Middle frontal gyrus (tissue), 1 donor: ENCODE results near the gene STK17A.

Experiments used
- DNase-seq: peaks from one replicate; pipeline ENCODE4 v3.0.0-alpha.2; 2015; ENCODE audit warnings: low spot score; ENCODE audit errors: extremely low spot score

STK17A gene

DNA sequence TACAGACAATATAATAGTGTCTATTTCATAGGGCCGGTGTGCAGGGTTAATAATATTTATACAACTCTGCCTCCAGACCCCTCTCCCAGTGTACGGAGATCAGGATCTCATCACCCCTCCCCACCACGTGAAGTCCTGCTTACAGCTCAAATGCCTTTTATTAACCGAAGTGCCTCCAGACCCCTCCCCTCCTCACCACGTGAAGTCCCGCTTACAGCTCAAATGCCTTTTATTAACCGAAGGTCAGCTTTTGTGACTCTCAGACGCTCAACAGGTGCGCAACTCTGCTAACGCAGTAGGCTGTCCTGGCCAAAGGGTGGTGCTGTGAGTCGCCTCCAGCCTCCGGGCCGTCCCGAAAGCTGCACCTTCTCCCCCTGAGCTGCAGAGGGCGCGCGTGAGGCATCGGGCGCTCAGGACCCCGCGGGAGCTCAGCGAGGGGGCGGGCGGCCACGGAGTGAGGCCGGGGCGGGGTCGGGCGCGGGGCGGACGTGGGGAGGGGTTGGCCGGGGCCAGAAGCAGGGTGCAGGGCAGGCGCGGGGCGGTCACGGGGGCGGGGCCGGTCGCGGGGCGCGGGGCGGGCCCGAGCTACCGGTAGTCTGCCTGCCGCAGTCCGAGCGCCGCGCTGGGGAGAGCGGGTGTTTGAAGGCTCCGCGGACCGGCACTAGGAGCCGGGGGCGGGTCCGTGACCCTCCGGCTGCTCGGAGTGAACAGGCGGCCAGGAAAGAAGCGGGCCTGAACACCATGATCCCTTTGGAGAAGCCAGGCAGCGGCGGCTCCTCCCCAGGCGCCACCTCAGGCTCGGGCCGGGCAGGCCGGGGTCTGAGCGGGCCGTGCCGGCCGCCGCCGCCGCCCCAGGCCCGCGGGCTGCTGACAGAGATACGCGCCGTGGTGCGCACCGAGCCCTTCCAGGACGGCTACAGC is at the start of gene STK17A:
Gene STK17A (plus strand): TSS at position 606 of the 921 bp plus-strand sequence. CDS start 136 bp downstream, at position 742.
- peak; percentile 88 for DNase-seq

DNA sequence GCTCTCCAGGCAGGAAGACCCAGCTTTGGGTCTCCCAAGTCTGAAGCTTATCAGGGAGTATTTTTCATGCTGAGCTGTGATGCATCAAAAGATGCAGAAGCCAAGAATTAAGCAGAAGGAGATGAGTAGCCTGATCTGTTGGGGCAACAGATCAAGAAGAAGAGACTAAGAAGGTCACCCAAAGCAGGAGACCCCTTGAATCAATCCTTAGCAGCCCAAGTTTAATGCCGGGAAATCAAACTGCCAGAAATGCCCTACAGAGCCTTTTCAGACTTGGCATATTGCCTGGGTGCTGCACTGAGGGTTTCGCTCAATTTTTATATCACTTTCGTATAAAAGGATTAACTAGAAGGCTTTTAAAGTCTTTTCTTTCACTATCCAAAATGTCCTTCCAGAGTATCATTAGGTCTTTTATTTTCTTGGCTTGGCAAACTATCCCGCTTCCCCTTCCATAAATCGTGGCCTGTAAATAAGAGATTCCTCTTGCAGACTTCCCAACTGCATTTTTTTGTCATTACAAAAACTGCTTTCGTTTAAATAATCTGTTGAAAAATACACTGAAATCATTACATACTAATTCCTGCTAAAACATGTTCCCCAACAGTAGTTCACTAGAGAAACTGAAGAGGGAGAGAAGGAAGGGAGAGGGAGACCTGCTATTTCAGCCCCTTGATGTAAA is 49.0 kb upstream of the STK17A start:
- no peak for DNase-seq

DNA sequence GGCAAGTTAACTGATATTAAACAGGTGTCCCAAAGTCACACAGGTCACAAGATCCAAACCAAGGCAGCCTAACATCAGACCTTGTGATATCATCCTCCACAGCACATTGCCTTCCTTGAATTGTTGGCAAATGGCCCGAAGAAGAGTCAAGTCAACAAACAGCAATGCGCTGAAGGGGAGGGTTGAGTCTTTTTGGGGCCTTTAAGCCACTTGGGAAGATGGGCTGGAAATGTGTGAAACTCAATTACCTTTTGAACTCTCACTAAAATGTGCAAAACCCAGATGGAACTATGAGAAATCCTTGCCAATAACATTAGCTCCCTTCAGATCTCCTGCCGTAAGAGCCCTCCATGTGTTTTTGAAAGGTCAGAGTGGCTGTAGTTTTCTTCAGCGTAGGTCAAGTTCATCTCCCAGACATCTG is 47.9 kb upstream of the STK17A start:
- DNase-seq = no peak

DNA sequence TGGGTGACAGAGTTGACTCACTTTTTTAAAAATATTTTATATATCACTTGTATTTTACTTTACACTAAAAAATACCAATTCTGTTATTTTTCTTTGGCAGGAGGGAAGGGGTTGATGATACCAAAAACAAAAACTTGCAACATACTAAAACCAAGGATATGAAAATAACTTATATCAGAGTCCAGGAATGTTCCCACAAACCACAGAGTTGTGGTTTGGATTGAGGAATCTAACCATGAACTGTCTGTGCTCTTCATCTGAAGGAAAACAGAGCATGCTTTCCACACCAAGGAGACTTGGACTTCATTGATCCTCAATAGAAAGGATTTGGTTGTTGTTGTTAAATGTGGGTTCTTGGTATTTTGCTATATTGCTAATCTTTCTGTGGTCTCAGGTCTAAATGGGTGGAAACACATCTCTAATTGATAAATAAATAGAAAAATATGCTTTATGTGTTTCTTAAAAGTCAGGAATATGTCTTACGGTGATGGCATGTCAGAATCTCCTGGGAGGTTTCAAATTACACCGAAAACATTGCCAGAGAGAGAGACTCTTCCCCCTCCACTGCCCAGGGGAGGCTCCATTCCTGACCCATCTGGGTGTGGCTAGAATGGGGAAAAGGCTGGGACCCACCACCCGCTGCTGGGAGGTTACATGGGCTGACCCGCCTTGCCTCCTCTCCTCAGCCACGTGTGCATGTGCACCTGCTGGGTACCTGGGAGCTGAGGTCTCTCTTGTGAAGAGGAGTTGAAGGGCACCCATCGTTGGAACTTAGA is 46.9 kb upstream of the STK17A start:
- no peak for DNase-seq

DNA sequence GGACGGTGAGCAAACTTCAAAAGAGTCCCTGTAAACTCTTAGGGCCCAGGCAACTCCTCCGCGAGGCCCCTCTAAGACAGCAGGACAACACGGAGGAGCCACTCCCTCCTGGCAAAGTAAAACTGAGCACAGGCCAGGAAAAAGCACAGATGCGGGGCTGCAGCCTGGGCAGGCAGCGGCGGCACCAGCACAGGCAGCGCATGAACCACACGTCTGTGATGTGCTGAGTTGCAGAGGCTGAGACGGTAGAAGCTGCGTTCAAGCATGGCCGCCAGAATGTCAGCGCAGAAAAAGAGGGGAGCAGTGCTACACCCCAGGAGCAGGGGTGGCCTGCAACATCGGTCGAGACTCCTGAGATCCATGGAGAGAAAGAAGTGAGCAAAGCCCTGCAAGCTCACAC is 46.1 kb upstream of the STK17A start:
- DNase-seq = no peak

DNA sequence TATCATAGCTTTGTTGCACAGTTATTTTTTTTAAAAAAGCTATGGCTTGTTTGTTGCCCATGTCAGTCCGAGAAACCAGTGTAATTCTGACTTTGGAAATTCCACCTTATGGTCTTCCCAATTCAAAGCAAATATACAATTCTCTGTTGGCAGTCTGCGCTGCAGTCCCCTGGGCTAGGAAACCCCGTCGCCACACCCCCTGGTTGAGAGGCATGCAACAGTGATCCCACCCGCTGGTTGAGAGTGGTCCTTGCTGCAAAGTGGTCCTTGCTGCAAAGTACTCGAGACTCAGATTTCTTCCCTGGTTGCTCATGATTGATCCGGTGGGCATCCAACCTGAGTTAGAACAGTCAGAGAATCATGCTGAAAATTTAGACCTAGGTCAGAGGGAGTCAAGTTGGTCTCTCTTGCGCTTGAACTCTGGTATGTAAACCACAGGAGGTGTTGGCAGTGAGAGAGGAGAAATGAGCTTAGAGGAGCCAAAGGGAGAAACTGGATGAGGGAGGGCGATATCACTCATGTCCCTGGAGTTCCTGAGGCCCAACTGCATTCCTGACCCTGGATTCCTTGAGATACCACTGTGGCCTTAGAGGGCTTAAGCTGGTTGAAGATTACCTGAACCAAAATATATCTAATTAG is 45.0 kb upstream of the STK17A start:
- no peak for DNase-seq

DNA sequence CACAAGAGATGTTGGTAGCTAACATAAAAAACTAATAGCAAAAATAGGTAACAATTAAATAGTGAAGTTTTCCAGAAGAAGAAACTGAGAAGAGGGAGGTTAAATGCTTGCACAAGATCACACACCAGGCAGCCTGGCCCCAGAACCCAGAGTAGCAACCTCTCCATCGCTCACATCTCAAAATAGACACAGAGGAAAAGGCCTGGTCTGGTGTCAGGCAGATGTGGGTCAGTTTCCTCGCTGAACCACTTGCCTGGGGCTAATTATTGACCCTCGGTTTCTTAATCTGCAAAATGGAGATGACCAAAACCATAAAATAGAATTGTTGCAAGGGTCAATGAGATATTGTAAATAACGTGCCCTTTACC is 44.5 kb upstream of the STK17A start:
- no peak for DNase-seq

DNA sequence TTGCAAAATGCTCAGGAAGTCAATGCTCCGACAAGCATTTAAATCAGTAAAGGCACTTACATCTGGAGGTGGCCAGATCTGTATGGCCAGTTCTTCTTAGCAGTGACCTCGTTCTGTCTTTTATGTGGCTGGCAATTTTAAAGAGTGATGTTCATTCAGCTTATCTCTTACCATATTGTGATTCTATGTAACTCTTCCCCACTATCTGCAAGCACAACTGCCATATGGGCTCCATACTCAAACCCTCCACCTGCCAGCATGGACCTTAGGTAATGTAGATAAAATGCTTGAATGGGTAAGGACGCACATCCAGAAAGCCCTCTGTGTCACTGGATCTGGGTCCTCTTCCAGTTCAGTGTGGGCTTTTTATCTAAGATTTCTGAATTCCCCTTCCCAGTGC is 42.4 kb upstream of the STK17A start:
- no peak for DNase-seq

DNA sequence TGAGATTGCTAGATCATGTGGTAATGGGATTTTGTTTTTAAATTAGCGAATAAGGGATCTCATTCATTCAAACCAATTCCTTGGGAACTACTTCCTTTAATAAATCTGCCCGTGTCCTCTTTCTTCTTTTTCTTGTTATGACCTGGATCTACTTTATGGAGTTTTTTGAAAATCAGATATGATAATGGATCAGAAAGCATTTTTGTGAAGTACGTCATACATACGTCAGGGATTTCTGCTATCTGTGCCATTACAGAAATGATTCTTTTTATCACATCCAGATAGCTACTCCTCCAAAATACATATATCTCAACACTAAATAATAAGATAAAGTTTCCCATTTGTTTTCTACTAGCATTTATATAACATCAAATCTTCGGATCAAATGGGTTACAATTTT is 40.2 kb upstream of the STK17A start:
- no peak for DNase-seq

DNA sequence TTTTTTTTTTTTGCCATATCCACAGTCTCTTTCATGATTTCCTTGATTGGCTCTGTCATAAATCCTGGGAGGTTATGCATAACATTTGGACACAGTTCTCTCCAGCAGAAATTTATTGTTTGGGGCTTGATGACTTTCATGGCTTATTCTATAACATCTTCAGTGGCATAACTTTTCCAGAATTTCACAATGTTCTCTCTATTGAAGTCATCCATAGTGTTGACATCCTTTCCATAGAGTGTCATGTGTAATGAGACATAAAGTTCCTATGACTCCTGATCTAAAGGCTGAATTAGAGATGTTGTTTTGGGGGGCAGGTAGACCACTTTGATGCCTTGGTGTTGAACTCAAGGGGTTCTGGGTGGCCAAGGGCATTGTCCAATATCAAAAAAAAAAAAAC is 36.7 kb upstream of the STK17A start:
- DNase-seq = no peak

DNA sequence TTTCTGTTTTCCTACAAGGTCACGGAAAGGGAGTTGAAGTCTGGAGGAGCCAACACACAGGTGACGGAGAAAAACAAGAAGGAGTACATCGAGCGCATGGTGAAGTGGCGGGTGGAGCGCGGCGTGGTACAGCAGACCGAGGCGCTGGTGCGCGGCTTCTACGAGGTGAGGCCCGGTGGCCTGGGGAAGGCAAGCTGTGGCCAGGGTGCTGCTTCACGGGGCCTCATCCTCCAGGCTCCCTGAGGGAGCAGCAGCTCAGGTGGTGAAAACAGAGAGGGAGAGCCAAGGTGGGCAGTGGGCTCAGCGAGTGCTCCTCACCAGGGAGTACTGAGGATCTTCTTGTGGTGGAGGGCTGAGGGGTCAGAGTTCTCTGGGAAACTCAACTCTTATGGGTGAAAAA is 32.5 kb upstream of the STK17A start:
- no peak for DNase-seq

DNA sequence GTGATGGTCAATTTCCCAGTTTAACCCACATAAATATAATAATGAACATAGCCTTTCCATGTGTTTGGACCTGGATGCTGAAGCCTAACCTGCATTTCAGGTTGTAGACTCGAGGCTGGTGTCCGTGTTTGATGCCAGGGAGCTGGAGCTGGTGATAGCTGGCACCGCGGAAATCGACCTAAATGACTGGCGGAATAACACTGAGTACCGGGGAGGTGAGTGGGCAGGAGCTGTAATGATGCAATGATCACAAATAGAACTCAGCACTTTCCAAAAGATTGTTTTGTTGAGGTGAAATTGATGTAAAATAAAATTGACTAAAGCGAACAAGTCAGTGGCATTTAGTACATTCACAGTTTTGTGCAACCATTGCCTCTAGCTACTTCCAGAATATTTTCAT is 30.8 kb upstream of the STK17A start:
- DNase-seq = peak; percentile 21

DNA sequence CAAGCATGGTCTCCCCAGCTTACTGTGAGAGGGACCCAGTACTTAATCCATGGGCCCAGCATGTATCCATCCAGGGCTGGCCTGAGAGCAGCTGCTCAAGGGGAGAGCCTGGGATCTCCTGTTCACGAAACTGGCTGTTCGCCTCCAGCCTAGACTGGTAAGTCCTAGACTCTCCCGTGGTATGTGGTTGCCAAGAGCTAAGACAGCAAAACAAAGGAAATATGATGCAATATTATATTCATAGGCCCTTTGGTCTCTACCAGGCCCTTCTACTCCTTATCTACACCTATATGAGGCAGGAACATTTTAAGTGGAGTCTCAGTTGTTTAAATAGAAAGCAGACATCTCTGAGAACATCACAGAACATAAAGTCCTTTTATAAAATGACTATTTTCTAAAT is 28.9 kb upstream of the STK17A start:
- no peak for DNase-seq

DNA sequence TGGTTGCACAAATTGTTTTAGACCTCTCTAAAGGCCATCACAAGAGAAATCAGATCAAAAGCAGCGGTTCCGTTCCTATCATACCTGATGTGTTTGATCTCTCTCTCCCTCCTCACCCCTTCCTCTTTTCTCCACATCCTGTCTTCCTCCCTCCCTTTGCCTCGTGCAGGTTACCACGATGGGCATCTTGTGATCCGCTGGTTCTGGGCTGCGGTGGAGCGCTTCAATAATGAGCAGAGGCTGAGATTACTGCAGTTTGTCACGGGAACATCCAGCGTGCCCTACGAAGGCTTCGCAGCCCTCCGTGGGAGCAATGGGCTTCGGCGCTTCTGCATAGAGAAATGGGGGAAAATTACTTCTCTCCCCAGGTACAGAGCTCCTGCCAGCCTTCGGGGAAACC is 28.5 kb upstream of the STK17A start:
- no peak for DNase-seq

DNA sequence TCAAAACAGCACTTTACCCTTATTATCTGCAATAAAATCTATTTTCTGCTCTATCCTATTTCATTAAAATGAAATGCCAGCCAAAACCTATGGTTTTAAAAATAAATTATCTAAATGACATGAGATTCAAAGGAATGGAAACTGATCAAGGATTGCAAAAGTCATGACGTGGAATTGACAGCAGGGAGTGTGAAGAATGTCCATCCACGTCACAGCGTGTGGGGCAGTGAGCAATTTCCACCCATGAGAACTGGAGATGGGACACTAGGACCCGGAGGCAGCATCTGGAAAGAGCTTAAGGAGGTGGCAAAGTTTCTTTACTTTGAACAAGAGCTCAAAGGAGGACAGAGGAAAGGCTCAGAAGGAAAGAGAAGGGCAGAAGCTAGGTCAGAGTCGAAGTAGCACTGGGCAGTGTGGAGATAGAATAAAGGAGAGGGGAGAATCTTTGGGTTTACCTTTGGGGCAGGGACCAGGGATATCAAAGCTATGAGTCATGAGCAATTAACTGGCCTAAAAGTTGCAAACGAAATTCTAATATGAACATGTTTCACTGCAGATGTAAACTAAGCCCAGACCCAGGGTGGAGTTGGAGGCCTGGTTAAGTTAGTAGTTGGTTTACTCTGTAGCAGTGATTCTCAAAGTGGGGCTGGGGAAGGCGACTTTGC is 24.9 kb upstream of the STK17A start:
- DNase-seq = no peak

DNA sequence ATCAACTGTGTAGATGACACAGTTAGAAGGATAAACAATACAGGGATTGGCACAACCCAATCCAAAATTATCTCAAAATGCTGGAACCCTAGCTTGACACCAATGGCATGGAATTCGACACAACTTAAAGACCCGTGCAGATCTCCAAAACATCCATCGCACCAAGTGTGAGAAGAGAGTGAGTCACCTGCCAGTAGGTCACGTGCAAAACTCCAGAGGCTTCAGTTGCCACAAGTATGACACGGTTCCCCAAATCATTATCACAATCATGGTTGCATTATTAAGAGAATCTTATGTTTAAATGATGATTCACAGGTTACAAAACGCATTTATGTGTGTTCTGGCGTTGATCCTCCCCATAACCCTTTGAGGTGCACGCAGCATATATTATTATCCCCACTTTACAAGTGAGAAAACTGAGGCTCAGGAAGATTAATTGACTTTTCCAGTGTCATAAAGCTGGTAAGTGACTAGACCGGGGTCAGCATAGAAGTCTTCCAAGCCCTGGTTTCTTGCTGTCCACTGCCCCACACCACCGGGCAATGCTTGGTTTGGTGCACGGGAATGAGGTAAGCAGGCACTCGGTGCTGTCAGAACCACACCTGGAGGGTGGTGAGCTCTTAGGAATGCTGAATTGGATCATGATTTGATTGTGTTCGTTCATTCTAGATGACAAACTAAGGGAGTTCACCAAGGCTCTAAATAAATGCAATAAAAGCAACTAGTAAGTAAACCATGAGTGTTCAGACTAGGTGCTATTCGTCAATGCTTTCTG is 23.6 kb upstream of the STK17A start:
- DNase-seq = no peak

DNA sequence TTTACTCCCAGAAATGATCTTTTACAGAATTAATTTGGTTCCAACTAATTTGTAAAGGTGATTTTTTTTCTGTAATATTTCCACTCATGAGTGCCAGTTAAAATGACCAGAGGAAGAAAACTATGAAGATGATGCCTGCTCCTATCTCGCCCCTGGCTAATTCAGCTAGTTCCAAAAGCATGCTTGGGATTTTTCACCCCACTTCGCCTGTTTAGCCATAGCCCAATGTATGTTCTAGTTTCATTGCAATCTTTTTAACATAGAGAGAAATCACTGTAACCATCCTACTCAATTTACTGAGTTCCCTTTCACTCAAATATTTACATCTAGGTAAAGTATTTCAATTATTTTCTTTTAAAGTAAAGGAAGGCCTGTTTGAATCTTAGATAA is 23.0 kb upstream of the STK17A start:
- DNase-seq = no peak

DNA sequence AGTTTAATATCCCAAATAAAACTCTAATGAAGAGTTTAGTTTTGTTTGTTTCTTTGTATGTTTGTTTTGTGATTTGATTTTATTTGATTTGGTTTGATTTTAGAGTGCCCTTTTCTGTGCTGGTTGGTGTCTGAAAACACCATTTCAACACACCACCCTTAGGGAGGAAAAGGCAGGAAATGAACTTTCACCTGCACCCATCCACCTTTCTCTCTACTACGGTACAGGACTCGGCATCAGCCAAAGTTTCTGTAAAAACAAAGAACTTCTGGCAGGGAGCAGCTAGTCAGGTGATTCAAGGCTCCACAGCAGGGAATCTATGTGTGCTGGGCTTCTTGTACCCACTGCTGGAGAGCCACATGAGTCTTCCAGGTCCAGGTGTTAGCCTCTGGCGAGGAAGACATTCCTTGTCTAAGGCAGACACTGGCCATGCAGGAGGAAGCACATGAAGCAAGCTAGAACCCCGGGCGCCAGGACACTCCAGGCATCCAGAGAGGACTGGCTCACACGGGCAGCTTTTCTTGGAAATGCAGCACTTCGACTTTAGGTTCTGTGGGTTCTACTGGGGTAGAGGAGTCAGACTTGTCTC is 22.1 kb upstream of the STK17A start:
- no peak for DNase-seq

DNA sequence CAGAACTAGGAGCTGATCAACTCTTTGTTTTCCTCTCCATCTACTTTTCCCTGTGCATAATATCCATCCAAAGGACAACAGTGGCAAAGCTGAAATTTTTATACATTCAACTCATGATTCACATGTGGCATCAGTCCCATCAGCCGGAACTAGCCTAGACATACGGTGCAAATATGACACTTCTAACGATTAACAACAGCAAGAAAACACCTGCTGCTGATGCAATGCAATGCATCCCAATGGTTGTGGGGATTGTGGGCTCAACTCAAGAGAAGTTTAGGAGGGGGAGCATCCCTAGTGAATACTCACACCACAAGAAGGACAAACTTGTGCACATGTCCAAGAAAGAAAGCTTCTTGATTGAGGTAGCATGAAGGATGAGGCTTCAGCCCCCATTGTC is 20.5 kb upstream of the STK17A start:
- DNase-seq = no peak

DNA sequence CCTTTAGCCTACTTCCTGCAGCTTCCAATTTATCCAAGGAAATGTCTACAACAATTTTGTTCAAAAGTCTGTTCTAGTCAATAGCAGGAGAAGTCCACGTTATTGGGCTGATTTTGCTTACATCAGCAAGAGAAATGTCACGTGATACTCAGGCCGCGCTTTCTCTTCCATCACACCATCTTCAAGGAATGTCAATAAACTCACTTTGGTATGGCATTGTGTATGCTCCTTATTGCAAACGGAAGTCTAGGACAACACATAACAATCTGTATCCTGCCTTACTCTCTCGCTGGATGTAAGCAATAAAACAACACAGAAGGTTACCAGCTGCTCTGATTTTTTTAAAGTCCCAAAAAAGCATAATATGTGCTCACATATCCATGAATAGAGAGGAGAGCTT is 17.1 kb upstream of the STK17A start:
- DNase-seq = no peak
